GM18505 (cell line): ENCODE measurements around the gene MAML2.

Experiments
- ATAC-seq: cut with Tn5 transposase; IDR thresholded peaks from one replicate; pipeline ENCODE4 v1.9.1; 2021; ENCODE audit not compliant: unreplicated experiment
- POLR2A ChIP-seq: IDR thresholded peaks from 4 replicates; pipeline ENCODE4 v1.6.1; 2011; ENCODE audit warnings: borderline replicate concordance; ENCODE audit not compliant: insufficient read depth, insufficient read length; ENCODE audit errors: extremely low read depth

The MAML2 gene

GRCh38 chr11:95939091-95939490 is 403.9 kb downstream of the MAML2 start:
- no peak for ATAC-seq

GRCh38 chr11:95937358-95937757 is 405.6 kb downstream of the MAML2 start:
- ATAC-seq, result no peak
- TF ChIP-seq POLR2A, result no peak

More at GRCh38 chr11:95939091-95939490, 403.9 kb downstream of the MAML2 start:
- TF ChIP-seq POLR2A, result no peak

GRCh38 chr11:95933594-95933993 is 409.4 kb downstream of the MAML2 start:
- ATAC-seq, result no peak
- no peak for TF ChIP-seq POLR2A

- no peak for TF ChIP-seq POLR2A
- no peak for ATAC-seq
These were observed 411.1 kb downstream of the MAML2 start for GRCh38 chr11:95931916-95932315.

GRCh38 chr11:95930948-95931347 is 412.0 kb downstream of the MAML2 start:
- no peak for ATAC-seq

GRCh38 chr11:95926726-95927125 is 416.3 kb downstream of the MAML2 start:
- no peak for TF ChIP-seq POLR2A
- ATAC-seq, result no peak

More at GRCh38 chr11:95930948-95931347, 412.0 kb downstream of the MAML2 start:
- no peak for TF ChIP-seq POLR2A
